SW480 (cell line): ENCODE measurements around the gene CNGA1.
A peak's percentile ranks its signal among the peaks of the same experiment; 100 is the strongest.
"Not testable (repeated sequence)": the region's sequence is repeated elsewhere in the genome, so short reads cannot be mapped to it uniquely, and the experiment has no call there.

Experiments used
- DNase-seq: peaks from one replicate; pipeline ENCODE4 v3.0.0-alpha.2; 2016; ENCODE audit warnings: low spot score

CNGA1 gene

DNA sequence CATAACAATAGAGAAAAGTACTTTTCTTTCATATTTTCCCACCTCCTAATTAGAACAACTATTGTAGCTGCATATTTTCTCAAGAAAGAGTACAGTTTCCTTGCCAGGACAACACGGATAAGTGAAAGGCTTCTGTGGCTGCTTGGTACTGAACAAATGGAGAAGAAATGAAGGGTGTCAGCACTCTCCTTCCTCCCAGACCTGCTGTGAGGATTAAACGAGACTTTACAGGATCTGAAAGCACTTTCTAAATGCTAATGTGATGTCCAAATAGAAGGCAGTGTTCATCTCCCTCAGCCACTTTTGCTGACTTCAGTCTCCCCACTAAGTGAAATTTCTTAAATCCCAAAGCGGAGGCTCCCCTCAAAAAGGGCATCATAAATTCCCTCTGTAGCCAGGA lies 14.0 kb upstream of the CNGA1 start:
- DNase-seq = no peak

DNA sequence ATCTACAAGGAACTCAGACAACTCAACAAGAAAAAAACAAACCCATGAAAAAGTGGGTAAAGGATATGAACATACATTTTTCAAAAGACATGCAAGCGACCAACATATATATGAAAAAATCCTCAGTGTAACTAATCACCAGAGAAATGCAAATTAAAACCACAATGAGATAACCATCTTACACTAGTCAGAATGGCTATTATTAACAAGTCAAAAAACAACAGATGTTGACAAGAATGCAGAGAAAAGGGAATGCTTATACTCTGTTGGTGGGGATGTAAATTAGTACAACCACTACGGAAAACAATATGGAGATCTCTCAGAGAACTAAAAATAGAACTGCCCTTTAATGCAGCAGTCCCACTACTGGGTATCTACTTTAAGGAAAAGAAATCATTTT lies 12.2 kb upstream of the CNGA1 start:
- DNase-seq = no peak

DNA sequence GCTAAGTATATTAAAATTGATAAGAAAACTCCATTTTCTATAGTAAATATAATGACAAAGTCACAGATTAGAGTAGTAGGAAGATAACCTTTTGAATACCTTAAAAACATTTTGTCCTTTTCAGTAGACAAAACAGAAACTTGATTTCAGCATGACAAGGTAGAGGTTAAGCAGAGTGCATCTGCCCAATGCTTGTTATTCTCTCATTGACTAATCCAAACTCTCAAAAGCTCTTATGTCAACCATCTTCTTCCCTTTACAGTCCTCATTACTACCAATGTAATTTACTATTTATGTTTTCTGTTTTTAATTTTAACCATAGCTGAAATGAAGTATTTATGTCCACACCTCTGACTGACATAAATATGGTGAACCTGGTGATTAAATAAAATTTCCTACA lies 11.2 kb upstream of the CNGA1 start:
- no peak for DNase-seq

DNA sequence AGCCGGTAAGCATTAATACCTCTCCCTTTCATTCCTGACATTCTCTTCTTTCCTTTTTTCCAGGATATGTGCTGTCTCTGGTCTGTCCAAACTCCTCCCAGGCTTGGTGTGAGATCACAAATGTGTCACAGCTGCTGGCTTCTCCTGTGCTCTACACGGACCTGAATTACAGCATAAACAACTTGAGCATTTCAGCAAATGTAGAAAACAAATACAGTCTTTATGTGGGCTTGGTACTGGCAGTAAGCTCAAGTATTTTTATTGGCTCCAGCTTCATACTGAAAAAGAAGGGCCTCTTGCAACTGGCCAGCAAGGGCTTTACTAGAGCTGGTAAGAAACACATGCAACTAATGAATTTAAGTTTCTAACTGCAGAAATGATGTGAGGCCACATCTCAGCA lies 8.5 kb upstream of the CNGA1 start:
- no peak for DNase-seq

DNA sequence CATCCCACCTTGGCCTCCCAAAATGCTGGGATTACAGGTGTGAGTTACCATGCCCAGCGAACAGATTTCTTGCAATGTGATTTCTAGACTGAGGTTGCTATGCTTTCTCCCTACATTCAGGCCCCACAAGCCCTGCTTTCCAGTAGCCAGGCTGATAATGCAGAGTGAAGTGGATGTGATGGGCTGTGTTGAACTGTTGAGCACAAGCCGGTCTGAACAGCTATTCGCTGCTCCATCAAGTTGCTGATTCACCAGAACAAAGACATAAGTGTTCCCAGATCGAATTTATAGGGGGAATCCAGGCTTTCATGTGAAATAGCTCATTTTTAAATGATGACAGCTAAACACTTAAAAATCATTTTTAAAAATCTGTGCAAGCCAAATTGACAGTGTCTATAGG lies 8.0 kb upstream of the CNGA1 start:
- DNase-seq = no peak

DNA sequence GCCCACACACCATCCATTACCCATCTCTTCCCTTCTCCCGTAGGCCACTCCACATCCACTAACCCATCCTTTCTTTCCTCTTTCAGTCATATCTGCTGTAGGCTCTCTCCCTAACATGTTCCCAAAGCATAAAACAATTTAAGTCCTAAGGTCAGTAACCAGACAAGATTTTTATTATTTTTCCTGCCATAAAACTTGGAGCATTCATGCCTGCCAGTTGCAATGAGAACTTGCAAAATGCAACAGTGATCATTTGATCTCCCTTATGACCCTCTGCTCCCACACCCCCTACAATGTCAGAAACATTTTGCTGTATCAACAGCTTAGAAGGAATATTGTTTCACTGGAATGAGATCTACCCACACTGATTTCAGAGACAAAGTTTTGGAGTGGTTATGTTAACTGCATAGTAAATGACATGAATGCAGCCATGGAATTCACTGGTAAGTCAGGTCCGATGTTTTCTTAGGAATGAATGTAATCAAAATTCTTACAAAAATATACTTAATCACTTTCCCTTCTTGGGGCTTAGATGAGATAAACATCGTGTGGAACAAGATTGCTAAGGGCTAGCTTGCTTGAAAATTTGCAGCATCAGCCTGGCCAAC lies 5.8 kb upstream of the CNGA1 start:
- no peak for DNase-seq

DNA sequence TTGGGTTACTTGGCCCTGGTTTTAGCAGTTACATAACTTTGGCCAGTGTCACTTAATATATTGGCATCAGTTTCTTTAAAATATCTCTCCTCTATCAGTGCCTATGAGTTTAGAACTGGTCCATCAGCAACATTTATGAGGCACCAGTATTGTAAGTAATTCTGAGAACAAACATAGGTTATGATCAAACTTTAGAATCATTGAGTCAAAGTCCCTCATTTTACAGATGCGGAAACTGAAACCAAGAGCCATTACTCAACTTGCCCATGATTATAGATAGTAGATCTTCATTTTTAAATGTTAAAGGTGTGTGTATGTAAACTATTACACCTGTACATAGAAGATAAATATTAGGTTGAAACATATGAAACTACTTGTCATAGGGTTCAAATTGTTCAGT lies 4.6 kb upstream of the CNGA1 start:
- DNase-seq = no peak

DNA sequence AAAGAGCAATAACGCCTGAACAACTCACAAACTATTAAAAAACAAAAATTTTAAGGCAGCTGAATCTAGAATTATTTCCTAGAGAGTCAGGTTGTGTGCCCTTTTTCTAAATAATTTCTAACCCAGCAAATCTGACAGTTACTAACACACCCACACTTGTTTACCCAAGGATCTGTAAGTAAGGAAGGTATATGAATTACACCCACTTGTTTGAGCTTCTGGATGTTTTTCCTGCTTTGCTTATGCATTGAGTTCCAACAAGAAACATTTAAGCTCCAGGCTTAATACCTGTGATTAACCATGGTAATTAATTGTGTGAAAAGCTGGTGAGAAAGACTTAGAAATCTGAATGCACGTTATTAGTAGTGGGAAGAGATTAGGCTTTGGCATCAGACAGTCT lies 1.6 kb upstream of the CNGA1 start:
- no peak for DNase-seq

DNA sequence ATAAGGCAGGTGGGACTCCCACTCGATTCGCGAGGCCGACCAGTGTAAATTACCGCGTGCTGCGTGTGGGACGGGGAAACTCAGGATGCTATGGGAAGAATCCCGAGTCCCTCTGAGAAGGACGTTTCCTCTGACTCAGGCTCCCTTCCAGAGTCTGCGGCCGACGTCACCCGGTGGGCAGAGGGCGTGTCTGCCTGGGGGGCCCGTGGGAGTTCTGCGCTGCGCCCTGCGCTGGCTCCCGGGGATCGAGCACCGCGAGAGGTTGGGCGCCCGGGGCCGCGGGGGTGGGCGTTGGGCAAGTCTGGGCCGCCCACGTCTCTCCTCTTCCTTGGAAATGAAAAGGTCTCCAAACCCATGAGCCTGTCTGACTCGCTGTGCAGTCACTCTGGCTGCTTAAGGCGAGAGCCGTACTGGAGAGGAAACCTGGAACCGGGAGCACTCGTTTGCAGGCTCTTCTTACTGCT lies 659 bp upstream of the CNGA1 start:
- DNase-seq = peak; percentile 33

DNA sequence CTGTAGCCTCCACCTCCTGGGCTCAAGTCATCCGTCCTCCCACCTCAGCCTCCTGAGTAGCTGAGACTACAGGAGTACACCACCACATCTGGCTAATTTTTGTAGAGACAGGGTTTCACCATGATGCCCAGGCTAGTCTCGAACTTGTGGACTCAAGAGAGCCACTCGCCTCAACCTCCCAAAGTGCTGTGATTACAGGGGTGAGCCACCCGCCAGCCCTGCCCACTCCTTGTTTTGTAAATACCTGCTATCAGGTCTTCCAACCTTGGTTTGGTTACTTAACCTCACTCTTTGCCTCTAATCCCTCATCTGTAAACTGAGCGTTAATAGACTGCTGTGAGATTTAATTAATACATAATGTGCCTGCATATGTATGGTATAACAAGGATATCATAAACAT lies 803 bp downstream of the CNGA1 start:
- no peak for DNase-seq

DNA sequence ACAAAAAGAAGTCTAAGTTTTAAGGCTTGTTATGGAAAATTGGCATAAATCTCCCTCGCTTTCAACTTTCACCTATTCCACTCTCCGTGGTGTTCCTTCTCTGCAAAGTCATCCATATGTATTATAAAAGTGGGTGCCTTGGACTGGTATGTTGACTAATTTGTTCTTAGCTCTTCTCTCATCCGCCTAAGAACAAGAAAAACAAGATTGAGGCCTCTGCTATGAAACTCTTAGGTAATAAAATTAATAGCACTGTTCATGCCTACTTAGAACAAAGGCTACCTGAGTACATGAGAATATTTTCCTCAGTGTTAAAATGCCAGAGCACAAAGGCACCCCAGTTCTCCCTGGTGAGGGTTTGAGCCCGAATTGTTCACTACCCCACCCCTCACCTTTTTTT lies 1.3 kb downstream of the CNGA1 start:
- no peak for DNase-seq

DNA sequence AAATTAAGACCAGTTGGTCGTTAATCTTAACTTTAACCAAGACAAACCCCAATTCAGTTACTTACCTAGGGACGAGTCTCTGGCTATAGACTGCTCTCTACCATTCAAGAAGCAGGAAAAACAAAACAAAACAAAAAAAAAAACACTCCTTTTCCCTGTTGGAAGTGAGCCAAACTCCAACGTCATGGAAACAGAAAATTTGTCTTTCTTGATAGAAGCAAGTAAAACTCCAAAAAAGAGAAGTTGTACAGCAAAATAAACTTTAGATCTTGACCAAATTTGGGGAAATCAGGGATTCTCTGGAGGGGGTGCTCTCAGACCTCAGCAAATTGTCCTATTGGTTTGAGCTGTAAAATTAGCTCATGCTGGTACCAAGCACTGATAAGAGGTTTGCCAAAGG lies 3.7 kb downstream of the CNGA1 start:
- DNase-seq = no peak

DNA sequence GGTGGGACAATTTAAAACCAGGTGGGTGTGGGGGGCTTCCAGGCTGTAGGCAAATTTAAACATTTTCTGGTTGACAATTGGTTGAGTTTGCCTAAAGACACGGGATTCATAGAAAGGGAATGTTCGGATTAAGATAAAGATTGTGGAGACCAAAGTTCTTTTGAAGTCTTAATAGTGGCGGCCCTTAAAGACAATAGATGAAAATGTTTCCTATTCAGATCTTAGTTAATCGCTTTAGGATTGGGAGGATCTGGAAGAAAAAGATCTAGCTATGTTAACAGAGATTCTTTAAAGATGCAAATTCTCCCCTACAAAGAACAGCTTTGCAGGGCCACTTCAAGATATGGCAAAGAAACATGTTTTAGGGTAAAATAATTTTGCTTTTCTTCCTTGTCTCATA lies 4.8 kb downstream of the CNGA1 start:
- no peak for DNase-seq

DNA sequence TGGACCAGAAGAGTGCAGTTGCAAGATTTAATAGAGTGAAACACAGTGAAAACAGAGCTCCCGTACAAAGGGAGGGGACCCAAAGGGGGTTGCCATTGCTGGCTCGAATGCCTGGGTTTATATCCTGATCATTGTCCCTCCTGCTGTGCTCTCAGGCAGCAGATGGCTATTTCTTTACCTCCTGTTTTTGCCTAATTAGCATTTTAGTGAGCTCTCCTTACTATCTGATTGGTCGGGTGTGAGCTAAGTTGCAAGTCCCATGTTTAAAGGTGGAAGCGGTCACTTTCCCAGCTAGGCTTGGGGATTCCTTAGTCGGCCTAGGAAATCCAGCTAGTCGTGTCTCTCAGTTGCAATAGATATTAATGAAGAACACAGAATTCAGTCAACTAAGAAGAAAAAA lies 5.6 kb downstream of the CNGA1 start:
- DNase-seq = not testable (repeated sequence)

DNA sequence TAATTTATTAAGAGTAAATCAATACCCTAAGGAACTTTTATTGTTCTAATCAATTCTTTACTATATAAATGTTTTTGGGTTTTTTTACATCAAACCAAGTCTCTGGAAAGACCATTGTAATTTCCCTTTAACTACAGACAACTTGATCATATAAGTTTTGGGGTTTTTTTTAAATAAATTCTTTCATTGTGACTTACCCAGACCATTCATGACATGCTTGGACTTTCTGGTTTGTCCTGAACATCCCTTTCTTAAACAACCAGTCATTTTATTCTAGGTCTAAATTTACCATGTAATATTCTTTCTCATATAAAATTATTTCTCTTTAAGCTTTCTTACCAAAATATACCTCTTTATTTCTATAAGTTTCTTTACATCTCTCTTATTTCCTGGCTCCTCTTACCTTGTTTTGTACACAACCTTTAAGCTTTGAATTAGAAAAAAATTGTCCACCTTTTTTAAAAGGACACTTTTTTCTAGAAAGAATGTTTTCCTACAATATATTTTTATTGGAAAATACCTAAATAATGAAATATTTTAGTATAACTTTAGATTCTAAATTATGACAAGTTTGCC lies 8.4 kb downstream of the CNGA1 start:
- DNase-seq = no peak

DNA sequence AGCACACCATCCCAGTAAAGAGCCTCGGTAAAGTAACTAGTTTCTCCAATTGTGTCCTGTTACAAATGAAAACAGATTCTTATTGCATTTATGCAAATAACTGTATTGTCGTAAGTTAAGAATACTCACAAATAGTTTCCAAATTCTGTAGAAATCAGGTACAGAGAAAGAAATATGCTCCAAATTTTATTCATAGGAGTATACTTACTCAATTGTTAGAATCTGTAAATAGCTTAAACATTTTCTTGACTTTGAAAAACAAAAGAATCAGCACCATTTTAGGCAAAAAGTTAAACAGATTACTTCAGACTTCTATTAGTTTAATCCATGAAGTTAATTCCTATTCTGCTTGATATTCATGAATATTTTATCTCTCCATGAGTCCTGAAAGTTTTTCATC lies 10.7 kb downstream of the CNGA1 start:
- no peak for DNase-seq

DNA sequence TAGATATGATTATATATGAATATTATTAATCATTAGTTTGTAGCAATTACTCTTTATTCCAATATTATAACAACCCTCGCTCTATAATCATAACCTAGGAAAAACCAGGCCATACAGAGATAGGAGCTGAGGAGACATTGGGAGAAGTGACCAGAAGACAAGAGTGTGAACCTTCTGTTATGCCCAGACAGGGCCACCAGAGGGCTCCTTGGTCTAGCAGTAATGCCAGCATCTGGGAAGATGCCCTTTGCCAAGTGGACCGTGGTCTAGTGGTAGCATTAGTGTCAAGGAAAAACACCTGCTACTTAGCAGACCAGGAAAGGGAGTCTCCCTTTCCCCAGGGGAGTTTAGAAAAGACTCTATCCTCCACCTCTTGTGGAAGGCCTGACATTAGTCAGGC lies 12.9 kb downstream of the CNGA1 start:
- not testable (repeated sequence) for DNase-seq

DNA sequence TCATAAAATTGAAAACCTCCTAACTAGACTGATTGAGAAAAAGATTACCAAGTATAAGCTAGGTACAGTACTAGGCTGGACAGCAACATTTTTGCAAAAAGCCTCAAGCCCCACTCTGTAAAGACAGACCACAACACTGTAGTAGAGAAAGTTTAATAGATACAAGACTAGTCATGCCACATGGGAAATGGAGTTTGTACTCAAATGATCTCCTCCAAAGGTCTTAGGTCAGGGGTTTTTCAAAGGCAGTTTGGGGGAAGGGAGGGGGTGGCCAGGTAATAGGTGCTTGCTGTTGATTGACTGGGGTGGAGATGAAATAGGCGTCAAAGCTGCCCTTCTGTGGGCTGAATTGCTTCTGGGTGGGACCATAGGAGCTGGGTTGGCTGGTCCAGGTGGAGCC lies 14.2 kb downstream of the CNGA1 start:
- no peak for DNase-seq

DNA sequence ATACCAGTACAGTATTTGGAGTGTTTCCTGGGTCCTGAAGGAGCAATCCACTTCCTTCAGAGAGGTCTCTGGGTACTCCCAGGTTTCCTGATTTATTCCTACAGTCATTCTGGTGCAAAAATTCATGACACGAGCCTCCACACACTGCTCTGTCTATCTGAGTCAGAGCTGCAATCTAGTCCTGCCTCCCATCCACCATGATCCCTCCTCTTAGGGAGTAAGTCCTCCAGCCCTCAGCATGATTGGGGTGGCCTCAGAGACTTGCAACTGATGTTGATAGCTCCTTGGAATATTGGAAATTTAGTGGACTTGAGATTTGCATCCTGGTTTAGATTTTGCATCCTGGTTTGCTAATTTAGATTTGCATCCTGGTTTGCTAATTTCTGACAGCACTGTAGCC lies 20.5 kb downstream of the CNGA1 start:
- no peak for DNase-seq

DNA sequence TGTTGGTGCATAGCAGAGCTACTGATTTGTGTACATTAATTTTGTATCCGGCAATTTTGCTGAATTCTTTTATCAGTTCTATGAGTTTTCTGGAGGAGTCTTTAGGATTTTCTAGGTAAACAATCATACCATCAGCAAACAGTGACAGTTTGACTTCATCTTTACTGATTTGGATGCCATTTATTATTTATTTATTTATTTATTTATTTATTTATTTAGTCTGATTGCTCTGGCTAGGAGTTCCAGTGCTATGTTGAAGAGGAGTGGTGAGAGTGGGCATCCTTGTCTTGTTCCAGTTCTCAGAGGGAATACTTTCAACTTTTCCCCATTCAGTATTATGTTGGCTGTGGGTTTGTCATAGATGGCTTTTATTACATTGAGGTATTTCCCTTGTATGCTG lies 24.0 kb downstream of the CNGA1 start:
- not testable (repeated sequence) for DNase-seq

DNA sequence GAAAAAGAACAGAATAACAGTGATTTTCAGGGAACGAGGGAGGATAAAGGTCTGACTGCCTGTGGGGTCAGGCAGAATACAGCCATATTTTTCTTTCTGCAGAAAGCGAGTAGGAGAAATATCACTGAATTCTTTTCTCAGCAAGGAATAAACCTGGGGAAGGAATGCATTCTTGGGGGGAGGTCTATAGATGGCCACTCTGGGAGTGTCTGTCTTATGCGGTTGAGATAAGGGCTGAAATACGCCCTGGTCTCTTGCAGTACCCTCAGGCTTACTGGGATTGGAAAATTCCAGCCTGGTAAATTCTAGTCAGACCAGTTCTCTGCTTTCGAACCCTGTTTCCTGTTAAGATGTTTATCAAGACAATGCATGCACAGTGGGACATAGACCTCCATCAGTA lies 26.3 kb downstream of the CNGA1 start:
- no peak for DNase-seq

DNA sequence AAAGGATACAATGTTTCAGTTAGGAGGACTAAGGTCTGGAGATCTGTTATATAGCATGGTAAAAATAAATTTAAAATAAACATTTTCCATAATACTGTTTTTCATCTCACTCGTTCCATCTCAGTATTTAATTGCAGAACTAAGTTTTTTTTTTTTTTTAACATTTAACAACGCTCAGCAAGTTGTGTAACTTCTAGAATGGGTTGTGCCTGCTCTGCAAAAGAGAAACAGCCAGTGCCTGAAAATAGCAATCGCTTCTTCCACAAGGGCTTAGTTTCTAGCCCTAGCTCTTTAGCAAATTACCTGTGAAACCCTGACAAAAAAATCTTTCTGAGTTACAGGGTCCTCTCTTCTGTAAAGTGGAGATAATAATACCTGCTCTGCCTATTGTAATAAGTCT lies 41.9 kb downstream of the CNGA1 start:
- no peak for DNase-seq

DNA sequence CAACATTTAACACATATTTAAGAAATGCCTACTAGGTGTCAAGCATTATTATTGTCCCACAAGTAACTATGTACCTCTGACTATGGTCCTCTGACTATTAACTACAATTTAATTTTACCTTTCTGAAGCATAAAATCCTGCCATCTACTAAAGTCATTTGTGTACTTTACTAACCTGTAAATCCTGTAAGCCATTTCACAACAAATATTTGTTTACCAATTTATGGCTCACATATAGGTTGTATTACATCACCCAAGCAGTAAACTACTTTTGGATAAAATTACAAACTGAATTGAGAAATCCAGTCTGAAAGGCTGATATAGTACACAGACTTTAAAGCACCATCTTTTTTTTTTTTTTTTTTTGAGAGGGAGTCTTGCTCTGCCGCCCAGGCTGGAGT lies 43.8 kb downstream of the CNGA1 start:
- no peak for DNase-seq

DNA sequence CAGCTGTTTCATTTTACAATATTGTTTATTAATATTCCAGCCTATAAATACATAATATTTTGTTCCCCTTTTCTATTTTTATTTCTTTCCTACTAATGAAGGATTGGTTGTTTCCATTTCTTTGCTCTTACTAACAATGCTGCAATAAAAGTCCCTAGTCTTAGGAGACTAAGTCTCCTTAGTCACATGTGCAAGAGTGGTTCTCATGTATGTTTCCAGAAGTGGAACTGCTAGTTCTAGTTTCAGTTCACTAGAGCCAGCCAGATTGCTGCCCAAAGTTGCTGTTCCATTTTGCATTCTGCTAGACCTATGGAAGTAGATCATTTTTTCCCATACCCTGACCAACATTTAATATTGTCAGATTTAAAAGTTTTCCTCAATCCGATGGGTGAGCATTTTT lies 44.3 kb downstream of the CNGA1 start:
- no peak for DNase-seq

DNA sequence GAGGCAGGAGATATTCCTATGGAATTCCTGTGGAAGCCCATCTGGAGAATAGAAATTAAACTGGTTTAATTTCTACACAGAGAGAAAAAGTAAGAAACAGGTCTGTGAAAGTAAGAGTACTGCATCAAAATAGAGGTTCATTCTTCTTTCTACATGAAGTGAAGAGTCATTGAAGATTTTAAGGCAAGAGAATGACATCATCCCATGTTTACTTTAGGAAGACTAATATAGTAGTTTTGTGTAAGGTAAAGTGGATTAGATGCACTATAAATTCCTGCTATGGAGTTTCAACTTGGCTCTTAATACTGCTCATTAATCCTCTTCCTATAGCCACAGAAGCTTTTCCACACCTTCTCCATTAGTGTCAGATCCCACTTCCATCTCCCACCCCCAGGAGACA lies 47.6 kb downstream of the CNGA1 start:
- no peak for DNase-seq
